NCI-H748 treated with DMSO at 0.1 percent for 48 hours (cell line): ENCODE results near the gene FAM221B.

ENCODE experiments used
- DNase-seq: peaks from one replicate; lab custom pipeline; 2025; lab: John Stamatoyannopoulos, UW

FAM221B gene

GRCh38 chr9:35791297-35791921, 37.1 kb downstream of the FAM221B start, which contains the start of gene NPR2:
TSS of gene NPR2 (plus strand) at chr9:35791591. CDS start at chr9:35792409, 818 bp downstream.
- DNase-seq: no peak

DNA sequence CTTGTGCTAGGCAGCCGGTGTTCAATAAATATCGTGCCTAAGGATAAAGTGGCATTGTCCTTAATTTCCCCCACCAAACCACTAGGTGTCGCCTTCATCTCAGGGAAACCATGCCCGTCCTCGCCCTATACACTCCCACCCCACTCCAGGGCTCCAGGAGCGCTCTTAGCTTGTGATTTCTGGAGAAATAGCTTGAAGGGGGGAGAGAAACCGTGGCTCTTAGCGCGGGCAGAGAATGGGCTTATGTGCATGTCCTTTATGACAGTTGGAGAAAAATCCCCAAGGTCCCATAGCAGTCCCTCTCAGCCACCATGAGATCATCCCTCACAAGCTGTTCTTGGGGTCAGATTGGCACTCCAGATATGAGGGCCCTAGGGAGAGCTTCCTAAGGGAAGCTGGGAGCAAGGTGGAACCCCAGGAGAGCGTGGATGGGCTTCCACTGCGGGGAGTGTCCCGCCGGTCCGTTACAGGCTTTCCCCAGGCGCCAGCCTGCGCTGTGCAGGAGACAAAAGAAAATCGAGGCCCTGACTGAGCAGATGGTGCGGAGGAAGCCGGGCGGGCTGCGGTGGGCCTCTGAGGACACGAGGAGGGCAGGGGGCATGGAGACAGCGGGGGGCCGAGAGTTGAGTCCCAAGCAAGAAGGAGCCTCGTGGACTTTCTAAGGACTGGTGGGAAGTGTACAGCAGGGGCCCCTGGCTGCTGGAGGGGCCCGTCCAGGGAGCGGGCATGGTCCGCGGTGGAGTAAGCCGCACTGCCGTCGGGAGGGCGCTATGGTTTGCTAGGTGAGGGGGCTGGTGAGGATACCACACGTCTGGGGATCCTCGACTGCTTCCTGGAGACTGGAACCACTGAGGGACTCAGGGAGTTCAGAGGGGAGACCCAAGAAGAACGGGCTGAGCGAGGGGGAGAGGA, 37.9 kb downstream of the FAM221B start:
- DNase-seq: peak; percentile 61

- no peak for DNase-seq
Measured at GRCh38 chr9:35790025-35790384, 38.5 kb downstream of the FAM221B start.

- DNase-seq: no peak
Measured at GRCh38 chr9:35789541-35789940, 39.0 kb downstream of the FAM221B start.

DNA sequence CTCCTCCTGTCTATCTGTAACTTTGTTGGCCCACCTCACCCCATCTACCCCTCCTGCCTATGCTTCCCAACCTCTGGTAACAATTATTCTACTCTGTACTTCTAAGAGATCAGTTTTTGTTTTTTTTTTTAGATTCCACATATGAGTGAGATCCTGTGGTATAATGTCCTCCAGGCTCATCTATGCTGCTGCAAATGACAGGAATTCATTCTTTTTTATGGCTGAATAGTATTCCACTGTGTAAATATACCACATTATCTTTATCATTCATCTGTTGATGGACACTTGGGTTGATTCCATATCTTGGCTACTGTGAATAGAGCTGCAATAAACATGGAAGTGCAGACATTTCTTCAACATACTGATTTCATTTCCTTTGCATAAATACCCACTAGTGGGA, 45.1 kb downstream of the FAM221B start:
- no peak for DNase-seq

GRCh38 chr9:35781066-35781465, 47.5 kb downstream of the FAM221B start:
- no peak for DNase-seq

GRCh38 chr9:35778496-35778895, 50.0 kb downstream of the FAM221B start:
- no peak for DNase-seq

- DNase-seq: peak; percentile 78
Measured at GRCh38 chr9:35776018-35776417, 52.5 kb downstream of the FAM221B start.

DNA sequence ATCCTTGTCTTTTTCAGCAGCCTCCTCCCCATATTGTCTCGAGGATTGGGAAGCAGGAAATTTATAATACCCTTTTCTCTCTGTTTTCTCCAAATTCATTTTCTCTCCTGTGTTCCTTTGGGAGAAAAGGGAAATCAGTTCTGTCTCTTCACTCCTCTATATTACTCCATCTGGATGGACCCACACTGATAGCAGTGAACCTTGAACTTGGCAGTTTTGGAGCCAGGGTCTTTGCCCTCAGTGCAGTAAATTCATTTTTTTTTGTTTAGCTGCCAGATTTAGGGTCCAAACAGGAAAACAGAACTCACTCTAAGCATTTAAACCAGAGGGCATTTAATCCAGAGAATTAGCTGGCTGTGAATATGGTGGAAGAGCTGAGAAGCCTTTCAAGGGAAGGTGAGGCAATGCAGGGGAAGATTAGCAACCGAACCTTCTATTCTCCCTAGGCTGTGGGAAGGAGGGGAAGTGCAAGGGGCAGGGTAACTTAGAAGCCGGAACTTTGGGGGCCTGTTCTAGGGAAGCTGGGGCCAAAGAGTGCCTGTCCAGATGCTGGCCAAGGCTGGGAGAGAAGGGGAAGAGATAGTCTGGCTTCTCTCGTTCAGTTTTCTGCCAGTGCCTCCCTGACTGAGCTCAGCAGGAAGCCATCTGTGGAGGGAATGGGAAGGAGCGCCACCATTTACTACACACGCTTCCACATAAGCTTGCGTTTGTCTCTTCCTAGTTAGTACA, 53.5 kb downstream of the FAM221B start:
- no peak for DNase-seq

- no peak for DNase-seq
Measured at GRCh38 chr9:35771943-35772342, 56.6 kb downstream of the FAM221B start.

DNA sequence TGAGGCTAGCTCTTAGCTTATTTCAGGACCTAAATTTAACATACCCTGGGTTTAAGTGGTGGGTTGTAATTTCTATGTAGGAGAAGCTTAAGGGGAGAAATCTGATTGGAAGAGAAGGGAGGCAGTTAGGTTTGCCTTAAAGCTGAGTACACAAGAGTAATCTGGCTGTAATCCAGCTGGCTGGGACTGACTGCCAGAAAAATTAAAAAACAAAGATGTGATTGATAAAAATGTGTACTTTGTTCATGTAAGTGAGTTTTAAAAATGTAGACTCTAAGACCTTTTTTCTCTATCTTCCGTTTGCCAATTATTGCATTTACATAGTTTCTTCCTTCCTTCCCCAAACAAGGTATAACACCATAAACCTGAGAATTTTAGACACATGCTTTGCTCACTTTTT, 57.0 kb downstream of the FAM221B start:
- peak; percentile 18 for DNase-seq

DNA sequence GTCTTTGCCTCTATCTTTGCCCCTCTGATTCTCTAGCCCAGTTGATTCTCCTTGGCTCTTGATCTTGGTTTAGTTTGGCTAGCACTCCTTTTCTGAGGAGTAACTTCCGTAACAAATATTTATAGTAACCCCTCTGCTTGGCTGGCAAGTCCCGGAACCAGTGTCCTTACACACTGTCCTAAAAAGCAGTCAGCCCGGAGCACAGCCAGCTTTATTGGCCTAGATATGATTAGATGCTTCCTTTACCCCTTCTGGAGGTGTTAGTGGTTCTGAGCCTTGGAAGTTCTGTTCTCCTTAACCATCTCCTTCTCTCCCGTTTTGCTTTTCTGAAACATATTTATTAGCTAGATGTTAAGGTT, 57.5 kb downstream of the FAM221B start:
- DNase-seq: no peak

DNA sequence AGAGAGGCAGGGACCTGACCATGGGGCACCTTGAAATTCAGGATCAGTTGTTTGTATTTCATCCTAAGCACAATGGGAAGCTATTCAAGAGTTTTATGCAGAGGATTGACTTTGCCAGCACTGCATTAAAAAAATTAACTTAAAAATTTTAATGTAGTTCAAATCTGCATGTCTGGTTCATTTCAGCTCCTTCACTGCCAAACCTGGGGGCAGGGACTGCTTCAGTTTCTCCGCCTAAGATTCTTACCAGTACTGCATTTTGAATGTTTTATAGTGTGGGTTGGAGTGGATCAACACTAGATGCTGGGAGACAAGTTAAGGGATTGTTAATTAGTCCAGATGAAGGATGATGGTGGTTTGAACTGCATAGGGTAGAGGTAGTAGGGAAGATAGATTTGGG, 58.8 kb downstream of the FAM221B start:
- no peak for DNase-seq

DNA sequence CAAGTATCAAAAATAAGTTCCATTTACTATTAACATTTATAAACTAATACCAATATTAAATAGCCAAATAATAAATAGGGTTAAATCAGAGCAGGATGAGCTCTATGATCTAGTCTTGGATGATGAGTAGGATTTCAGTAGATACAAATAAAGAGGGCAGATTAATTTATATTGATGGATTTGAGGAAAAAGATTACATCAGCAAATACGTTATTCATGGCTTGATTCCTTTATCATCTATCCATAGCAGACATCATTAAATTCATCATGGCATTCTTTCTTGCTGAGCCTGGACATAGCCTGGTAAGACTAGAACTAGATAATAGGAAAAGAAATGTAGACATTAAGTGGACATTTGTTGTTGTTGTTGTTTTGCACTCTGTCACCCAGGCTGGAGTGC, 61.1 kb downstream of the FAM221B start:
- DNase-seq: no peak

- DNase-seq: no peak
Measured at GRCh38 chr9:35766997-35767396, 61.5 kb downstream of the FAM221B start.
